Neuronal stem cell (in vitro differentiated cells): Measurements from ENCODE around the gene GABRB1.

ENCODE experiments used
- DNase-seq: peaks from one replicate; pipeline ENCODE4 v3.0.0-alpha.2; 2013; ENCODE audit warnings: low spot score
- H2AFZ ChIP-seq: one replicate; pipeline ENCODE4 v1.6.1; 2013; ENCODE audit warnings: mild to moderate bottlenecking, low read length, inconsistent platforms
- H2AK5ac ChIP-seq: 2 replicates; pipeline ENCODE4 v1.6.1; 2013; ENCODE audit warnings: low read depth, mild to moderate bottlenecking, inconsistent platforms, low read length, moderate library complexity, mixed read lengths
- H2BK120ac ChIP-seq: 2 replicates; pipeline ENCODE4 v1.6.1; 2013; ENCODE audit warnings: low read depth, mild to moderate bottlenecking, inconsistent platforms, low read length, moderate library complexity, mixed read lengths
- H2BK12ac ChIP-seq: one replicate; pipeline ENCODE4 v1.6.1; 2013; ENCODE audit warnings: low read length, inconsistent platforms
- H2BK15ac ChIP-seq: 2 replicates; pipeline ENCODE4 v1.6.1; 2013; ENCODE audit warnings: mild to moderate bottlenecking, low read length, inconsistent platforms, mixed read lengths
- H2BK5ac ChIP-seq: one replicate; pipeline ENCODE4 v1.6.1; 2013; ENCODE audit warnings: inconsistent platforms, mild to moderate bottlenecking, low read length, moderate library complexity
- H3K14ac ChIP-seq: one replicate; pipeline ENCODE4 v1.6.1; 2013; ENCODE audit warnings: low read length, inconsistent platforms
- H3K18ac ChIP-seq: 2 replicates; pipeline ENCODE4 v1.6.1; 2013; ENCODE audit warnings: low read length, inconsistent platforms
- H3K23ac ChIP-seq: 2 replicates; pipeline ENCODE4 v1.6.1; 2013; ENCODE audit warnings: low read depth, mild to moderate bottlenecking, mixed read lengths, low read length, inconsistent platforms; ENCODE audit not compliant: poor library complexity
- H3K27ac ChIP-seq: replicated peaks from 3 replicates; pipeline ENCODE4 v1.5.1; 2013; ENCODE audit warnings: low read length, inconsistent platforms
- H3K27me3 ChIP-seq, 3 experiments: 2 replicates each; pipeline ENCODE4 v1.6.1; 2013; ENCODE audit warnings: low read length in 3 of 3, mild to moderate bottlenecking in 2 of 3, inconsistent platforms in 1 of 3, low read depth in 1 of 3, mixed read lengths in 1 of 3, moderate library complexity in 1 of 3; ENCODE audit not compliant: control insufficient read depth in 3 of 3, insufficient read depth in 3 of 3
- H3K36me3 ChIP-seq, 2 donors: replicated peaks in 1 of 2; 2 replicates each; pipeline ENCODE4 v1.6.1; 2013; ENCODE audit warnings: low read length in 2 of 2; ENCODE audit not compliant: control insufficient read depth in 2 of 2, insufficient read depth in 2 of 2
- H3K4ac ChIP-seq: 2 replicates; pipeline ENCODE4 v1.6.1; 2013; ENCODE audit warnings: inconsistent platforms, mild to moderate bottlenecking, low read length, moderate library complexity
- H3K4me1 ChIP-seq, 2 donors: 1 replicate in 1 of 2; 2 replicates in 1 of 2; pipeline ENCODE4 v1.6.1; 2013; ENCODE audit warnings: low read length in 2 of 2, low read depth in 1 of 2; ENCODE audit not compliant: control insufficient read depth in 2 of 2, insufficient read depth in 1 of 2
- H3K4me2 ChIP-seq: one replicate; pipeline ENCODE4 v1.6.1; 2013; ENCODE audit warnings: mild to moderate bottlenecking, low read length, inconsistent platforms; ENCODE audit not compliant: insufficient read depth, poor library complexity, severe bottlenecking
- H3K4me3 ChIP-seq, 2 donors: 2 replicates each; pipeline ENCODE4 v1.5.1; 2013; ENCODE audit warnings: low read length in 2 of 2, mild to moderate bottlenecking in 2 of 2, inconsistent platforms in 1 of 2, moderate library complexity in 1 of 2
- H3K79me1 ChIP-seq: one replicate; pipeline ENCODE4 v1.6.1; 2013; ENCODE audit warnings: low read depth, mild to moderate bottlenecking, inconsistent platforms, low read length, moderate library complexity
- H3K9ac ChIP-seq: one replicate; pipeline ENCODE4 v1.6.1; 2013; ENCODE audit warnings: mild to moderate bottlenecking, low read depth, low read length, inconsistent platforms; ENCODE audit not compliant: poor library complexity
- H3K9me3 ChIP-seq, 2 donors: replicated peaks in 1 of 2; 2 replicates each; pipeline versions ENCODE3 to v1.6.1; 2013; ENCODE audit warnings: low read length in 2 of 2, mild to moderate bottlenecking in 2 of 2, inconsistent platforms in 1 of 2, low read depth in 1 of 2, mixed read lengths in 1 of 2, moderate library complexity in 1 of 2; ENCODE audit not compliant: control insufficient read depth in 2 of 2, insufficient read depth in 1 of 2
- H4K8ac ChIP-seq: one replicate; pipeline ENCODE4 v1.6.1; 2013; ENCODE audit warnings: low read depth, mild to moderate bottlenecking, inconsistent platforms, low read length, moderate library complexity
- H4K91ac ChIP-seq: one replicate; pipeline ENCODE4 v1.6.1; 2013; ENCODE audit warnings: low read length, low read depth, mild to moderate bottlenecking, inconsistent platforms; ENCODE audit not compliant: poor library complexity
- WGBS, 2 donors: extraction: QIAGEN DNeasy Blood & Tissue Kit; methylation state at CpG; one replicate each; pipeline ENCODE4 v1.1.7; 2013; ENCODE audit warnings: missing lambda C conversion rate in 2 of 2, mixed read lengths in 1 of 2; ENCODE audit not compliant: insufficient read length in 2 of 2, insufficient replicate concordance in 1 of 2; ENCODE audit errors: extremely low coverage in 2 of 2; 5-methylcytosine and 5-hydroxymethylcytosine counted together

The GABRB1 gene

DNA sequence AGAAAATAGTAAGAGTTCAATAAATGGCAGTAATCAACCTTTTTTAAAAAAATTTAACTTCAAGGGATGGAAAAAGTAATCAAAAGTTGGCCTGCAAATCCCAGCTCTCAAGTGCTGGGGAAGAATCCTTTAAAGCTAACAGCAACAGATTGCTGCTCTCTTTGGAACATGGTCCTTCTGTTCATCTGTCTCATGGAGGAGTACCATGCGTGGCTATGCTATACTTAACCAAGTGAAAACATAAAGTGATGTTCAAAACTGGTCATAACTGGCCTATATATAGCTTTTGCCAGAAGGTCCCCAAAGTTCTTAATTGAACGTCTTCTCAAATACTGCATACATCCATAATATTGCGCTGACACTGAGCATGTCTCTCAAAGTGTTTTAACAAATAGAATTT lies 154.4 kb downstream of the GABRB1 start:
- DNase-seq: no peak
- Histone ChIP-seq H3K4me2 (no peak overlapping the region), H3K4ac (no peak overlapping the region), H3K36me3 (no peaks in the 10 kb centered on the region), H3K27ac (no peak overlapping the region), H3K9me3 (no peaks in the 10 kb centered on the region), H2BK5ac (no peak overlapping the region), H3K18ac (no peak overlapping the region), H2AFZ (no peak overlapping the region), H3K14ac (no peak overlapping the region), H2BK12ac (no peak overlapping the region), H3K79me1 (no peaks in the 10 kb centered on the region), H2AK5ac (no peak overlapping the region), H2BK15ac (no peak overlapping the region), H4K91ac (no peak overlapping the region), H3K27me3 (no peaks in the 10 kb centered on the region), H3K9ac (no peak overlapping the region), H3K4me3 (no peak overlapping the region), H4K8ac (no peak overlapping the region), H3K23ac (no peak overlapping the region), H3K4me1 (no peaks in the 10 kb centered on the region), H2BK120ac (no peak overlapping the region)
- no CpG with 5 or more reads among the region's 3 CpGs for WGBS, 2 donors

DNA sequence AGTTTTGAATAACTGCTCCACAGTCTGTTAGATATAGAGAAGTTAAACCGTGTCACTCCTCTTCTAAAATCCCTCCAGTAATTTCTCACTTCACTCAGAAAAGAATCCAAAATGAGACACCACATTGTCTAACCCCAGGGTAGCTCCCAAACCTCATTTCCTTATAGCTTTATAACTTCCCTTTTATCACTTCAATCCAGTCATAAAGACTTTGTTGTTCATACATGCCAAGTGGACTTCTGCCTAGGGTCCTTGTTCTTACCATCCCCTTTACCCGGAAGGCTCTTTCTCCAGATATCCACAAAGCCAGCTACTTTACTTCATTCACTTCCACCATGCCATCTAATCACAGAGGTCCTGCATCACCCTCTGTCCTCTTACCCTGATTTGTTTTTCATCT lies 156.2 kb downstream of the GABRB1 start:
- Histone ChIP-seq H2BK120ac (no peak overlapping the region), H3K23ac (no peak overlapping the region), H2BK15ac (no peak overlapping the region), H3K79me1 (no peaks in the 10 kb centered on the region), H2AFZ (no peak overlapping the region), H3K4me2 (no peak overlapping the region), H3K4ac (no peak overlapping the region), H3K27me3 (no peaks in the 10 kb centered on the region), H2BK12ac (no peak overlapping the region), H3K9me3 (no peaks in the 10 kb centered on the region), H4K91ac (no peak overlapping the region), H3K14ac (no peak overlapping the region), H3K27ac (no peak overlapping the region), H3K4me3 (no peak overlapping the region), H2AK5ac (no peak overlapping the region), H4K8ac (no peak overlapping the region), H3K36me3 (no peaks in the 10 kb centered on the region), H2BK5ac (no peak overlapping the region), H3K9ac (no peak overlapping the region), H3K4me1 (no peaks in the 10 kb centered on the region), H3K18ac (no peak overlapping the region)
- DNase-seq: no peak
- WGBS, 2 donors: no CpG with 5 or more reads among the region's 2 CpGs

DNA sequence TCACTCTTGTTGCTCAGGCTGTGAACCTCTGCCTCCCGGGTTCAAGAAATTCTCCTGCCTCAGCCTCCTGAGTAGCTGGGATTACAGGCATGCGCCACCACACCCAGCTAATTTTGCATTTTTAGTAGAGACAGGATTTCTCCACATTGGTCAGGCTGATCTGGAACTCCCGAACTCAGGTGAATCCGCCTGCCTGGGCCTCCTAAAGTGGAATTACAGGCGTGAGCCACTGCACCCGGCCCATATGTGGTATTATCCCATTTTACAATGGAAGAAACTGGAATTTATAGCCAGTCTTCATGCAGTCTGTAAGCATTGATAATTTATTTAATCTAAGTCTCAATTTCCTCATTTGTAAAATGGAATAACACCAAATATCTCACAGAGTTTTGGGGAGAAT lies 161.8 kb downstream of the GABRB1 start:
- Histone ChIP-seq H2AFZ (no peak overlapping the region), H3K9ac (no peak overlapping the region), H2BK120ac (no peak overlapping the region), H3K18ac (no peak overlapping the region), H3K4me2 (no peak overlapping the region), H3K27me3 (no peaks in the 10 kb centered on the region), H3K4me1 (no peaks in the 10 kb centered on the region), H3K79me1 (no peaks in the 10 kb centered on the region), H3K9me3 (no peaks in the 10 kb centered on the region), H3K14ac (no peak overlapping the region), H2BK12ac (no peak overlapping the region), H3K23ac (no peak overlapping the region), H4K91ac (no peak overlapping the region), H4K8ac (no peak overlapping the region), H3K36me3 (no peaks in the 10 kb centered on the region), H2BK5ac (no peak overlapping the region), H2AK5ac (no peak overlapping the region), H3K27ac (no peak overlapping the region), H3K4ac (no peak overlapping the region), H2BK15ac (no peak overlapping the region), H3K4me3 (no peak overlapping the region)
- DNase-seq: no peak
- WGBS, 2 donors: no CpG with 5 or more reads among the region's 6 CpGs

DNA sequence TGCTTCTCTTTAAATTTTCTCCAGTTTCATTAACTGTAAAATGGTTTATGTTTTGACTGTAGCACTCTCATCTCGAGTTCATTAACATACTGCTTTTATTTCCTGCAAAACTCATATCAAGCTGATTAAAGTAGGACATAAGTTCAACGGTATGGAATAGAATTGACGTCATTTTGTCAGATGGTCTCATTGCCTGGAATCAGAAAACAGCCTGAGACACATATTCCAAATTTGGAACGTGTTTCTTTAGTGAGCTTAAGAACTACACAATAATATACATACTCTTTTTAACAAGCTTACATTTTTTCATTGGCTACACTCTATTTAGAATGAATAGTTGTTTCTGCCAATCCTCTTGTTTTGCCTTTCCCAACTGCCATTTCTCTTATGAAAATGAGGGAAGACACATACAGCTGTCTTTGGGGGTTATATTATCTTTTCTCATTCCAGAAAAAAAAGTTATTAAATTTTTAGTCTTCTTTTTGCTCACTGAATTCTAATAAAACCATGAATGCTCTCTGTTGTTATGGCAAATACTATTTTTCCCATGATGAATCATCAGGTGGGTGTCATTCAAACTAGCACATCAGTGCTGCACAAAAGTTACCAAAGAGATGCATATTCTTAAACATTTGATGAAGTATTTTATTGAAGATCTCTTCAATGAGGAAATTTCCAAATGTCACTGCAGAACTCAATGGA lies 162.8 kb downstream of the GABRB1 start:
- no peak overlapping the region for H3K27ac ChIP-seq
- H3K9me3 ChIP-seq: no peaks in the 10 kb centered on the region

More for the DNA sequence above, 162.8 kb downstream of the GABRB1 start:
- H2AFZ ChIP-seq: no peak overlapping the region
- no peaks in the 10 kb centered on the region for H3K36me3 ChIP-seq
- H3K27me3 ChIP-seq: no peaks in the 10 kb centered on the region
- no peak overlapping the region for H3K4me2 ChIP-seq
- H3K4me3 ChIP-seq: no peak overlapping the region
- H2BK5ac ChIP-seq: no peak overlapping the region
- H2AK5ac ChIP-seq: no peak overlapping the region
- H2BK12ac ChIP-seq: no peak overlapping the region
- H2BK120ac ChIP-seq: no peak overlapping the region
- no peaks in the 10 kb centered on the region for H3K4me1 ChIP-seq
- no peak overlapping the region for H4K8ac ChIP-seq
- H3K79me1 ChIP-seq: no peaks in the 10 kb centered on the region
- DNase-seq: no peak
- no CpG with 5 or more reads among the region's 4 CpGs for WGBS, 2 donors
- no peak overlapping the region for H4K91ac ChIP-seq
- no peak overlapping the region for H3K4ac ChIP-seq
- no peak overlapping the region for H3K14ac ChIP-seq
- no peak overlapping the region for H3K23ac ChIP-seq
- H2BK15ac ChIP-seq: no peak overlapping the region
- H3K9ac ChIP-seq: no peak overlapping the region
- no peak overlapping the region for H3K18ac ChIP-seq
